KMS-11 (cell line): ENCODE results near the gene TTC28.

Experiments used
- H2AFZ ChIP-seq: fragments of 200-600 bp; sonication (generic); 2 replicates; pipeline ENCODE4 v1.6.1; 2016; ENCODE audit warnings: antibody characterized with exemption, mixed run types, low read depth
- H3K27ac ChIP-seq: fragments of 200-600 bp; sonication (generic); 2 replicates; pipeline ENCODE4 v1.6.1; 2016; ENCODE audit warnings: mild to moderate bottlenecking, mixed run types
- H3K27me3 ChIP-seq: fragments of 200-600 bp; sonication (generic); 2 replicates; pipeline ENCODE4 v1.6.1; 2017; ENCODE audit warnings: mild to moderate bottlenecking, low read depth, mixed run types, moderate library complexity; ENCODE audit not compliant: insufficient read depth
- H3K36me3 ChIP-seq: fragments of 200-600 bp; sonication (generic); 2 replicates; pipeline ENCODE4 v1.6.1; 2017; ENCODE audit warnings: mild to moderate bottlenecking, mixed run types; ENCODE audit not compliant: insufficient read depth
- H3K4me1 ChIP-seq: fragments of 200-600 bp; sonication (generic); 2 replicates; pipeline ENCODE4 v1.6.1; 2016; ENCODE audit warnings: mild to moderate bottlenecking, low read depth, mixed run types; ENCODE audit not compliant: poor library complexity, severe bottlenecking
- H3K4me2 ChIP-seq: fragments of 200-600 bp; sonication (generic); 2 replicates; pipeline ENCODE4 v1.7.0; 2016; ENCODE audit warnings: mild to moderate bottlenecking, mixed run types
- H3K4me3 ChIP-seq: fragments of 200-600 bp; sonication (generic); IDR thresholded peaks from 2 replicates; pipeline ENCODE4 v1.6.1; 2017; ENCODE audit warnings: low read depth, low read length, mixed read lengths; ENCODE audit not compliant: insufficient read depth
- H3K79me2 ChIP-seq: fragments of 200-600 bp; sonication (generic); 2 replicates; pipeline ENCODE4 v1.6.1; 2016; ENCODE audit warnings: low read depth, mixed run types; ENCODE audit not compliant: insufficient read depth
- H3K9ac ChIP-seq: fragments of 200-600 bp; sonication (generic); 2 replicates; pipeline ENCODE4 v1.6.1; 2016; ENCODE audit warnings: mild to moderate bottlenecking, mixed run types
- H4K20me1 ChIP-seq: fragments of 200-600 bp; sonication (generic); 2 replicates; pipeline ENCODE4 v1.6.1; 2016; ENCODE audit warnings: mild to moderate bottlenecking, mixed run types; ENCODE audit not compliant: insufficient read depth
- TF ChIP-seq, protein P1 (sequence below): fragments of 200-600 bp; sonication (generic); conservative IDR thresholded peaks from 2 replicates; pipeline ENCODE4 v1.6.1; 2017; ENCODE audit warnings: low read depth, mild to moderate bottlenecking, antibody characterized with exemption, low read length, moderate library complexity, mixed read lengths

Gene TTC28

DNA sequence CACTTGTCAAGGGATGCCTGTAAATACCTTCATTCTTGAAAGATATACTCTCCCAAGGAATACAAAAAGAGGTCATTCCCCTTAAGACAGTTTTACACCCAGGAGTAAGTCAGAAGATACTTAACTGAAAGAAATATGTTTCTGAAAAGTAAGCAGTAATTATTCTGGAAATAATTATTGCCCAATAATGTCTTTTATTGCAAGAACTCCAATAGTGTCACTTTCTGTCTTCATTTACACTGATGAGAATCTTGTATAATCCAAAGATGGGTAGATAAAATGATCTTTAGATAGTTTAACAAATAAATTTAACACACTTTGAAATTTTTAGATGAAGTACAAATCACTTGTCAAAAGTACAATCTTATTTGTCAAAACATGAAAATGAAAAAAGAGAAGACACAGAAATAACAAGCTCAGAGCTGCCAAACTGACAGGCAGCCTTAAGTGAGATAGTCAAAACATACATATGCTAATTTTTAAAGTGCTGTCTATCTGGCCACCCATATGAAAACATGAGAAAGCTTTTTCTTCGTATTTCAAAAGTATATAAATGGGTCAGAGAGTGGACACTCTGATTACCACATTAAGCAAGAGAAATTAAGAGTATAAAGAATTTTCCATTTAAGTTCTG lies 225.1 kb downstream of the TTC28 start:
- Histone ChIP-seq H3K9ac (no peak overlapping the region), H3K4me2 (no peak overlapping the region), H3K36me3 (no peaks in the 10 kb centered on the region), H3K27me3 (no peaks in the 10 kb centered on the region), H3K4me1 (no peaks in the 10 kb centered on the region), H3K79me2 (no peaks in the 10 kb centered on the region), H3K27ac (no peak overlapping the region), H3K4me3 (no peak overlapping the region), H4K20me1 (no peaks in the 10 kb centered on the region), H2AFZ (no peak overlapping the region)
- TF ChIP-seq, protein P1, sequence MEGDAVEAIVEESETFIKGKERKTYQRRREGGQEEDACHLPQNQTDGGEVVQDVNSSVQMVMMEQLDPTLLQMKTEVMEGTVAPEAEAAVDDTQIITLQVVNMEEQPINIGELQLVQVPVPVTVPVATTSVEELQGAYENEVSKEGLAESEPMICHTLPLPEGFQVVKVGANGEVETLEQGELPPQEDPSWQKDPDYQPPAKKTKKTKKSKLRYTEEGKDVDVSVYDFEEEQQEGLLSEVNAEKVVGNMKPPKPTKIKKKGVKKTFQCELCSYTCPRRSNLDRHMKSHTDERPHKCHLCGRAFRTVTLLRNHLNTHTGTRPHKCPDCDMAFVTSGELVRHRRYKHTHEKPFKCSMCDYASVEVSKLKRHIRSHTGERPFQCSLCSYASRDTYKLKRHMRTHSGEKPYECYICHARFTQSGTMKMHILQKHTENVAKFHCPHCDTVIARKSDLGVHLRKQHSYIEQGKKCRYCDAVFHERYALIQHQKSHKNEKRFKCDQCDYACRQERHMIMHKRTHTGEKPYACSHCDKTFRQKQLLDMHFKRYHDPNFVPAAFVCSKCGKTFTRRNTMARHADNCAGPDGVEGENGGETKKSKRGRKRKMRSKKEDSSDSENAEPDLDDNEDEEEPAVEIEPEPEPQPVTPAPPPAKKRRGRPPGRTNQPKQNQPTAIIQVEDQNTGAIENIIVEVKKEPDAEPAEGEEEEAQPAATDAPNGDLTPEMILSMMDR = no peak

DNA sequence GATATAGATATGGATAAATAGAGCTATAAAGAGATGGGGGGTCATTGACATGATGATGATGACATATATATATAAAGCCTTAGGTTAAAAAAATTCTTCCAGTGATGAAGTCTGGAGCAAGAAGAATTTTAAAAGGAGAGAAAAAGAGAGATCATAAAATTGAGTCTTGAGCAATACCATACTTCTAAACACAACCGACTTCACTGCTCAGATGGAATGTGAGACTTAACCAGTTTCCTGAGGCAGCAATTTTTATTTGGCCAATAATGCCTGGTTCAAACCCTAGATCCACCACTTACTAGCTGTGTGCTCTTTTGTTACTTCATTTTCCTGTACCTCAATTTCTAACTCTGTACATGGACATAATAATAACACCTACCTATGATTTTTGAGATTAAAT lies 229.5 kb downstream of the TTC28 start:
- H3K79me2 ChIP-seq = no peaks in the 10 kb centered on the region
- H3K4me2 ChIP-seq = no peak overlapping the region
- H2AFZ ChIP-seq = no peak overlapping the region
- H3K27ac ChIP-seq = no peak overlapping the region
- H4K20me1 ChIP-seq = no peaks in the 10 kb centered on the region
- no peak overlapping the region for H3K9ac ChIP-seq
- TF ChIP-seq, protein P1 = no peak
- no peaks in the 10 kb centered on the region for H3K27me3 ChIP-seq
- H3K36me3 ChIP-seq = no peaks in the 10 kb centered on the region
- no peaks in the 10 kb centered on the region for H3K4me1 ChIP-seq
- H3K4me3 ChIP-seq = no peak overlapping the region

DNA sequence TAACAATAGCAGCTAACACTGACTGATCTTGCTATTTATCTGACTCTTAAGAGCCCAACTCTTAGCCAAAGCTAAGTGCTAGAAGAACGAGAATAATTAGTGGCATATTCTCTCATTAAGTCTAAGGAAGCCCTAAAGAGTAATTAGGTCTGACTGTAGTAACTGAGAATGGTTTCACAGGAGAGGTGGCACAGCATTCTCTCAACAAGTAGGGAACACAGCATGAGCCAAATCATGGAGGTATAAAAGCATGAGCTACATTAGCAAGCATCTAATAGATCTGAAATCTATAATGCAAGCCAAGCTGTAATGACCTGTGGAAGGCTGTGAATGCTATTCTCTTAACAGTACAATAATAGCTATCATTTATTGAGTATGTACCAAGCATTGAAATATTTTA lies 230.6 kb downstream of the TTC28 start:
- Histone ChIP-seq H3K27me3 (no peaks in the 10 kb centered on the region), H3K36me3 (no peaks in the 10 kb centered on the region), H3K4me2 (no peak overlapping the region), H3K4me1 (no peaks in the 10 kb centered on the region), H3K79me2 (no peaks in the 10 kb centered on the region), H3K27ac (no peak overlapping the region), H4K20me1 (no peaks in the 10 kb centered on the region), H3K4me3 (no peak overlapping the region), H2AFZ (no peak overlapping the region), H3K9ac (no peak overlapping the region)
- TF ChIP-seq, protein P1 = no peak

DNA sequence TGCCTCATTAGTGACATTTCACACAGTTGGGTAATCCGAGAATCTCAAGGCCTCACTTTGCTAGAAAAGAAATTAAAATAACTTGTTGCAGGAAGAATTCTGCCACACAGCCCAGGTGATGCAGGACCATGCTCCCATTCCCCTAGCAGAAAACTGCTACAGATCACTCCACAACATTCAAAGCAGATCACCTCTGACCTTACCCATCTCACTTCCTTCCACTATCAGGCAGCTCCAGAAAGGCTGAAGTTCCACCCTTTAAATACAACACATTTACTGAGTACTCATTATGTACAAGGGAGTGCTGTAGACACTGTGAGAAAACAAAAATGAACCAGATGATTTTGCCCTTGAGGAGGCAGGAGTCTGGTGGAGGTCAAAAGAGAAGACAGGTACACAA lies 231.0 kb downstream of the TTC28 start:
- Histone ChIP-seq H2AFZ (no peak overlapping the region), H3K27ac (no peak overlapping the region), H3K79me2 (no peaks in the 10 kb centered on the region), H3K9ac (no peak overlapping the region), H3K27me3 (no peaks in the 10 kb centered on the region), H4K20me1 (no peaks in the 10 kb centered on the region), H3K4me1 (no peaks in the 10 kb centered on the region), H3K36me3 (no peaks in the 10 kb centered on the region), H3K4me3 (no peak overlapping the region), H3K4me2 (no peak overlapping the region)
- TF ChIP-seq, protein P1 = no peak
